NCI-H510A (cell line): Measurements from ENCODE around the gene CWC22.
"Not testable (repeated sequence)": the region's sequence is repeated elsewhere in the genome, so short reads cannot be mapped to it uniquely, and the experiment has no call there.

Experiments used
- DNase-seq: peaks from one replicate; lab custom pipeline; 2025; lab: John Stamatoyannopoulos, UW

The CWC22 gene

DNA sequence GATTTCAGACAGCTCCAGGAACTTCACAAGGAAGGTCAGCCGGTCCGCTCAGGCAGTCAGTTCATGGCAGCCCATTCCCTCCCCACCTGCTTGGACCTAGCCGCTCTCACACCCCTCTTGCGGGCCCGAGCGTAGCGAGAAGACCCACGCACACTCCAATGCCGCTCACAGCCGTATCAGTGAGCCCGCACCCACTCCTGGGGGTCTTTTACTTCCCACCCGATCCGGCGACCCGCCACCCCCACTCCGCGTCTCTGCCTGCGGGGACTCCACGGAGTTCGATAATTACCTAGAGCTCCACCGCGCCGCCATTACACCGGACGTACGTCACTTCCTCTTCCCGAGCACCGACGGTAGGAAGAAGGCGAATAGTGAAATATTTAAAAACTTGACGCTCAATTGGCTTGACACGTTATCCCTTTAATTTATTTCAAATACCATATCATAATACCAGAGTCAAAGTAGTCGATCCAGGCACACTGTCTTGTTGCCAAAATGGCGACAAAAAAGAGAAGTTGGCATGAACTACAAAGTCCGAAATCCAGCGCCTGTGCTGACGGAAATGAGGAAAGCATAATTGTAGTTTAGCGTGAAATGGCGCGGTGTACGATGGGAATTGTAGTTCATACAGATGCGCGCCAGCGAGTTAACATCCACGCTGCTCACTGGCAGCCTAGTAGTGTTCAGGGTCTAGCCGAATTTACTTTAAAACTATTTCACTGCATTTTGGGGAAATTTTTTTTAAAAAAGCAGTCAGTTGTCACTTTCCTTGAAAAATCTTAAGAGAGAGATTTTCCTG lies at the start of gene CWC22:
Gene CWC22 (minus strand): TSS at position 517 of the 799 bp plus-strand sequence. CDS start 13,956 bp downstream, outside the sequence.
- peak; percentile 91 for DNase-seq

- DNase-seq, result no peak
Measured at GRCh38 chr2:180056367-180057118, 49.4 kb upstream of the CWC22 start.

GRCh38 chr2:180054576-180054975 lies 47.5 kb upstream of the CWC22 start:
- DNase-seq, result not testable (repeated sequence)

- DNase-seq, result no peak
Measured at GRCh38 chr2:180050246-180050645, 43.1 kb upstream of the CWC22 start.

GRCh38 chr2:180048251-180048650 lies 41.2 kb upstream of the CWC22 start:
- no peak for DNase-seq

DNA sequence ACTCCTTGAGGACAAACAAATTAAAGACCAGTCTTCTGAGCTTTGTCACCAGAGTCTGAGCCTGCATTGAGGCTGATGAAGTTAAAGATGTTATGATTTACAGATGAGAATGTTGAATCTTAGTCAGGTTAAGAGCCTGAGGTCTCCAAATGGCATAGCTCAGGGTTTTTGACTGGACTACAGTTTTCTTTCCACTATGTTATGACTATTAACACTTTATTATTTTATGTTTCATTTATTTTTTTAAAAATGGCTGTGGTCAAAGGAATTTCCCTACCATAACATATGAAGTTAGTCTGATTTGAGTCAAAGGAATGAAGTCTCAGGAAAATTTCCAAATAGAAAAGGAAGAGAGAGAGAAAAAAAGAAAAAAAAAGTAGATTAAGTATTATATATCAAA lies 39.7 kb upstream of the CWC22 start:
- DNase-seq, result no peak

DNA sequence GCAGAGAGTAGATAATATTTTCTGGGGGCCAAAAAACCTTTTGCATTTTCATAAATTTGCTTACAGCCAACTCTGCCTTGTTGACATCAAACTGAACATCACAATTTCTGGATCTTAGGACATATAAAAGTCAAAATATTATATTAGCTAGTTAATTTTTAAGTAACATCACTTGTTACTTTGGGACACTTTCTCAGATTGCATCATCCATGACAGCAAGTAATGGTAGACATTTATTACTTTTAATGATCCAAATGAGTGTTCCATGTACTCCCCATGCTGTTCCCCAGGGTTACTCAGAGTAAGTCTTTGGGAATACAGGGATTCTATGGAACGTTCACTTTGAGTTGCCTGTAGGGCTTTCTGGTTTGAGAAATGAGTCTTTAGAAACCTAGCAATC lies 39.1 kb upstream of the CWC22 start:
- no peak for DNase-seq

DNA sequence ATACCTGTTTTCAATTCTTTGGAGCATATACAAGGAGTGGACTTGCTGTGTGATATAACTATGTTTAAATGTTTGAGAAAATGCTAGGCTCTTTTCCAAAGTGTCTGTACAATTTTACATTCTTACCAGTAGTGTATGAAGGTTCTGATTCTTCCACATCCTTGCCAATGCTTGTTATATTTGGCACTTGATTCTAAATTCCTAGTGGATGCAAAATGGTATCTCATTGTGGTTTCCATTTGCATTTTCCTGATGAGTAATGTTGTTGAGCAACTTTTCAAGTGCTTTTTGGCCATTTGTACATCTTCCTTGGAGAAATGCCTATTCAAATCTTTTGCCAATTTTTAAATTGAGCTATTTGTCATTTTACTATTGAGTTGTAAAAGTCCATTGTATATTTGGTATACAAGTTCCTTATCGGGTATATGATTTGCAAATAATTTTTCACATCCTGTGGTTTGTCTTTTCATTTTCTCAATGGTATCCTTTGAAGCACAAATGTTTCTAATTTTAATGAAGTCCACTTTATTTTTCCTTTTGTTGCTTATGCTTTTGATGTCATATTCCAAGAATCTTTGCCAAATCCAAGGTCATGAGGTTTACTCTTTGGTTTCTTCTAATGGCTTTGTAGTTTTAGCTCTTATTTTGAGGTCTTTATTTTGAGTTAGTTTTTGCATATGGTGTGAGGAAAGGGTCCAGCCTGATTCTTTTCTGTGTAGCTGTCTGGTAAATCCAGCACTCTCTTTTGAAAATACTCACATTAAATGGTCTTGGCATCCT lies 33.2 kb upstream of the CWC22 start:
- DNase-seq, result no peak

DNA sequence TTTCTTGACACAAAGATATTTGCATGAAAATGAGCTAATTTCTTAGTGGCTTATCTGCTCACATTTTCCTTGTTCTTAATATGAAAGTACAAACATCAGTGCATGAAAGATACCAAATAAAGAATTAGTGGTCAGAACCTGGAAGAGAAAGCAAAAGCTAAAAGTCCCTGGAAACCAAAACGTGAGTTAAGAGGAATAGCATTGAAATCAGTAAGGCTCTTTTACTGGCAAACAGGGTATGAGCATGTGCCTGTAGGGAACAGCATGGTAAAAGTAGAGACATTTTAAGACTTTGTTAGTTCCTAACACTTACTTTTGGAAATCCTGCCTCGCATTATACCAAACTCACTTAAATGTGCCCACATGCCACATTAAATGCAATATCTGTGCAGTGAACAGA lies 31.9 kb upstream of the CWC22 start:
- DNase-seq, result no peak

DNA sequence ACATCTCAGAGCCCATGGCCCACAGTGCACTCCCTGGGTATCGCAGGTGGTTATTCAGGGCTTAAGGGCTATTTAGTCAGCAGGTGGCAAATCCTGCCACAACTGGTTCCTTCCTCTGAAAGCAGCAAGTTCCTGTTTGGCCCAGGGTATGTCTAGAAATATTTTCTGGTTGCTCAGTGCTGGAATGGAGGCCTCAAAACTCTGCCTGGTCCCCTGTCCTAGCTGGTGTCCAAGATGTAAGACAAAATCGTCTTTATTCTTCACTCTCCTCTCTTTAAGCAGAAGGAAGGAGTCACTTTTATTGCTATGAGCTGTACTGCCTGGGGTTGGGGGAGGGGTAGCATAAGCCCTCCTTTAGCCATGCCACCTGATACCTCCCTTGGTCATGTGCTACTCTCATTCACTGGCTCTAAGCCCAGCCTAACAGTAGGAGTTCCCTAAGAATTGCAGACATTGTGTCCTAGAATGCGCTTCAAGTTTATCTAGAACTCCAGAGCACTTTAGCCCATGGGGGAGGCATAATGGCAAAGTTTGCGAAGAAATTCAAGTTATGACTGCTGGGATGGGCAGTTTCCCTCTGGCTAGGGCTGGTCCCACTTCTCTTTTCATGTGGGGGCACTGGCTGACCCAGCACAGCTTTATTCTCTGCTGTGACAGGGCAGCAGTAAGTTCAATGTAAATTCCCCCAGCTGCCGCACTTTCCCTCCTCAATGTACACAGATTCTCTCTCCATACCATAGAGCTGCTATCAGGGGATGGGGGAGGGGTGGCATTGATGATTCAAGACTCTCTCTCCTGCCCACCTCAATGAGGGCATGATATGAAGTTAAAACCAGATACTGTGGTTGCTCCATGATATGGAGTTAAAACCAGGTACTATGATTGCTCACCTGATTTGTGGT lies 27.1 kb upstream of the CWC22 start:
- peak; percentile 82 for DNase-seq

DNA sequence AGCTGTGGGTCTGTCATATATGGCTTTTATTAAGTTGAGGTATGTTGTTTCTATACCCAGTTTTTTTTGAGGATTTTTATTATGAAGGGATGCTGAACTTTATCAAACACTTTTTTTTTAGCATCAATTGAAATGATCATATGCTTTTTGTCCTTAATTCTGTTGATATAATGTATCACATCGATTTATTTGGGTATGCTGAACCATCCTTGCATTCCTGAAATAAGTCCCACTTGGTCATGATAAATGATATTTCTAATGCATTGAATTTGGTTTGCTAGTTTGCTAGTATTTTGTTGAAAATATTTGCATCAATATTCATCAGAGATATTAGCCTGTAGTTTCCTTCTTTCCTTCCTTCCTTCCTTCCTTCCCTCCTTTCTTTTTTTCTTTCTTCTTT lies 22.5 kb upstream of the CWC22 start:
- no peak for DNase-seq

- no peak for DNase-seq
Measured at GRCh38 chr2:180021850-180022249, 14.8 kb upstream of the CWC22 start.

GRCh38 chr2:180017784-180018183 lies 10.7 kb upstream of the CWC22 start:
- DNase-seq, result no peak

DNA sequence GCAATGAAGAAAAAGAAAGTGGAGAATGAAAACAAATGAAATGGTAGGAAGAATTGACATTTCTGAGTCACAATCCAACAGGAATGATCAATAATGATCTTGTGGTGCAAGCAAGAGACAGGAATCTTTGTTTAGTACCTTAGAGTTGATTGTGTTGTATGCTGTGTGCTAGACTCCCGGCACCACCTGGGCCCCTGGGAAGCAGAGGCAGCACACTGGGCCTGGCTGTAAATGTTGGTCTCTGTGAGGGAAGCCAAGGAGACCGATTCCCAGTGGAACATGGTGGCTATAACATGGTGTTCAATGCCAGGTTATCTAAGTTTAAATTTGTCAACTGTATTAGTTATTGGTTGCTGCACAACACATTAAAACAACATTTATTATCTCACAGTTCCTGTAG lies 9.8 kb upstream of the CWC22 start:
- DNase-seq, result no peak

GRCh38 chr2:180015951-180016709 lies 9.0 kb upstream of the CWC22 start:
- DNase-seq, result no peak

DNA sequence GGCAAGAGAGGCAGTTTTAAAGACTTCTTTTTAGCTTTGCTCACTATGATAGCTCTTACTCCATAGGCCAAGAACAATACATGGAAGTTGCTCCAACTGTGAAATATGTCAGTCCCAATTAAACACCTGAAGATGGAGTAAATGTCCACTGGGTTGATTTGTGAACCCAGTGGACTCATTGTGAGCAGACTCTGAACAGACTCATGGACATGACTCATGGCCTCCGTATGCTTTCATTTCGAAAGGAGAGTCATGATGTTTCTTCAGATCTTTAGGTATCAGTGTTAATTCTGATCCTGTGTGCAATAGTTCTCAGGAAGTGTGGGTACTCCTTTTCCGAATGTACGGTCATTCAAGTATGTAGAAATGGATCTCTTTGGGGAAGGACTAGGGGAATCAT lies 5.4 kb upstream of the CWC22 start:
- DNase-seq, result no peak

GRCh38 chr2:180010701-180011100 lies 3.6 kb upstream of the CWC22 start:
- no peak for DNase-seq

GRCh38 chr2:180006231-180006630 lies 866 bp downstream of the CWC22 start:
- DNase-seq, result no peak

- not testable (repeated sequence) for DNase-seq
Measured at GRCh38 chr2:180005465-180005864, 1.6 kb downstream of the CWC22 start.

DNA sequence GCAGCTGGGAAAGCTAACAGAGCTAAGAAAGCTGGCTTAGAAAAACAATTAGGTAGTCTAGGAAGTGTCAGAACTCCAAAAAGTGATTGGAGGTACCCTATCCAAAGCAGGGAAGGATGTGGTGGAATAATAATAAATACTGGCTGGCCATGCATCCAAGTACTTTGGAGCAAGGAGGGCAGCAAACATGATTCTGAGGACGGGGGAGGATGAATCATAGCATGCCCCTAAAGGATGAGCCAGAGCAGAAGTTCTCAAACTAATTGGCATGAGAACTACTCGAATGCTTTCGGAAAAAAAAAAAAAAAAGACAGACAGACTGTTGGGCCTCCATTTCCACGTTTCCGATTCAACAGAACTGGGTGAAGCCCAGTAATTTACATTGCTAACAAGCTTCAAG lies 2.4 kb downstream of the CWC22 start:
- no peak for DNase-seq

DNA sequence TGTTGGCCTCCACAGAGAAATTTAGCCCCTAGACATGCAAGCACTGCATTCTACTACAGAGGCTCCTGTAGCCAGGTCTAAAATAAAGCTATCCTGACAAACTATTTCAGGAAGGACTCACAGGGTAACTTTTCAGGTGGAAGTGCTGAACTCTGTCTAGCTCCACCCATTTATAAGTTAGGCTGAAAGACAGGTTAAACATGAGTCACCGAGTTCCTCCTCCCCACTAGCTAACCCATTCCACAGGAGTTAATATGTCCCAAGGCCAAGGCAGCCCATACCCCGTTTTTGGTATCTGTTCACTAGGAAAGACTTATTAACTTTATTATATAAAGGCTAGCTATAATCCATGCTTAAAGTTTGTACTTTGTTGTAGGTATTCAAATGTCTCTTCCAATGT lies 3.5 kb downstream of the CWC22 start:
- DNase-seq, result no peak
